Measurements from ENCODE around the gene KLHL33.

The KLHL33 gene

GRCh38 chr14:20421267-20421666 is 14.7 kb downstream of the KLHL33 start:
- no peak for DNase-seq (ENCODE audit: low read depth)
- TF ChIP-seq, protein P1, sequence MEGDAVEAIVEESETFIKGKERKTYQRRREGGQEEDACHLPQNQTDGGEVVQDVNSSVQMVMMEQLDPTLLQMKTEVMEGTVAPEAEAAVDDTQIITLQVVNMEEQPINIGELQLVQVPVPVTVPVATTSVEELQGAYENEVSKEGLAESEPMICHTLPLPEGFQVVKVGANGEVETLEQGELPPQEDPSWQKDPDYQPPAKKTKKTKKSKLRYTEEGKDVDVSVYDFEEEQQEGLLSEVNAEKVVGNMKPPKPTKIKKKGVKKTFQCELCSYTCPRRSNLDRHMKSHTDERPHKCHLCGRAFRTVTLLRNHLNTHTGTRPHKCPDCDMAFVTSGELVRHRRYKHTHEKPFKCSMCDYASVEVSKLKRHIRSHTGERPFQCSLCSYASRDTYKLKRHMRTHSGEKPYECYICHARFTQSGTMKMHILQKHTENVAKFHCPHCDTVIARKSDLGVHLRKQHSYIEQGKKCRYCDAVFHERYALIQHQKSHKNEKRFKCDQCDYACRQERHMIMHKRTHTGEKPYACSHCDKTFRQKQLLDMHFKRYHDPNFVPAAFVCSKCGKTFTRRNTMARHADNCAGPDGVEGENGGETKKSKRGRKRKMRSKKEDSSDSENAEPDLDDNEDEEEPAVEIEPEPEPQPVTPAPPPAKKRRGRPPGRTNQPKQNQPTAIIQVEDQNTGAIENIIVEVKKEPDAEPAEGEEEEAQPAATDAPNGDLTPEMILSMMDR (conservative IDR thresholded peaks at IDR 0.05; ENCODE audit: low read length), result no peak

DNA sequence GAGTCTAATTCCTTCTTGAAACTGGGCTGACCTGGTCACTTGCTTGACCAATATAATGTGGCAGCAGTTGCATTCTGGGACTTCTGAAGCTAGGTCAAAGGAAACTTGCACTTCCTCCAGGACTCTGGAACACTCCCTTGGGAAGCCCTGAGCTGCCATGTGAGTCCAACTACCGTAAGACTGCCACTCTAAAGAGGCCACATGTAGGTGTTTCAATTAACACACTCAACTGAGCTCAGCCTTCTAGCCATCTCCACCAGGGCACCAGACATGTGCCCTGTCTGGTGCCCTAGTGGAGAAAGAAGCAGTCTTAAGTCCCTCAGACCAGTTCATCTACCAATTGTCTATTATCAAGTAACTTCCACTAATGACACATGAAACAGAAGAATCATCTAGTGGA is 16.5 kb downstream of the KLHL33 start:
- no peak for DNase-seq (ENCODE audit: low read depth)
- no peak overlapping the region for H3K4me3 ChIP-seq (ENCODE audit: low read length)
- TF ChIP-seq, protein P1 (conservative IDR thresholded peaks at IDR 0.05; ENCODE audit: low read length), result no peak

More at GRCh38 chr14:20421267-20421666, 14.7 kb downstream of the KLHL33 start:
- no peak overlapping the region for H3K4me3 ChIP-seq (ENCODE audit: low read length)

DNA sequence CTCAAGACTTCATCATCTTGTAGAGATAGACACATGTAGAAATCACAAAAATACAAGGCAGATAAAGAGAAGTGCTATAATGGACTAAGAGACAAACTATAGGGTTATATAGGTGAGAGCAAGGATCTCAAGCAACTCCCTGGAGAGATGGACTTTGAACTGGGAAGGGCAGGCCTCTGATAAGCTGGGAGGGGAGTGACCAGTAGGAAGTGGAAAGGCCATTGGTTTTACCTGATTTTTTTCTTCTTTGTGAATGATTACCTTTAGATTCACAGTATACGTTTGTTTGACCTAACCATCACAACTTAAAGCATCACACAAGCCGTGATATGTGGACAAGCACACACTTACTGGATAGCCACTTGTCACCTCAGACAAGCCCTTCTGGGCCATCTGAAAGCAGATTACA is 17.5 kb downstream of the KLHL33 start:
- no peak for DNase-seq (ENCODE audit: low read depth)
- no peak overlapping the region for H3K4me3 ChIP-seq (ENCODE audit: low read length)
- TF ChIP-seq, protein P1 (conservative IDR thresholded peaks at IDR 0.05; ENCODE audit: low read length), result no peak

DNA sequence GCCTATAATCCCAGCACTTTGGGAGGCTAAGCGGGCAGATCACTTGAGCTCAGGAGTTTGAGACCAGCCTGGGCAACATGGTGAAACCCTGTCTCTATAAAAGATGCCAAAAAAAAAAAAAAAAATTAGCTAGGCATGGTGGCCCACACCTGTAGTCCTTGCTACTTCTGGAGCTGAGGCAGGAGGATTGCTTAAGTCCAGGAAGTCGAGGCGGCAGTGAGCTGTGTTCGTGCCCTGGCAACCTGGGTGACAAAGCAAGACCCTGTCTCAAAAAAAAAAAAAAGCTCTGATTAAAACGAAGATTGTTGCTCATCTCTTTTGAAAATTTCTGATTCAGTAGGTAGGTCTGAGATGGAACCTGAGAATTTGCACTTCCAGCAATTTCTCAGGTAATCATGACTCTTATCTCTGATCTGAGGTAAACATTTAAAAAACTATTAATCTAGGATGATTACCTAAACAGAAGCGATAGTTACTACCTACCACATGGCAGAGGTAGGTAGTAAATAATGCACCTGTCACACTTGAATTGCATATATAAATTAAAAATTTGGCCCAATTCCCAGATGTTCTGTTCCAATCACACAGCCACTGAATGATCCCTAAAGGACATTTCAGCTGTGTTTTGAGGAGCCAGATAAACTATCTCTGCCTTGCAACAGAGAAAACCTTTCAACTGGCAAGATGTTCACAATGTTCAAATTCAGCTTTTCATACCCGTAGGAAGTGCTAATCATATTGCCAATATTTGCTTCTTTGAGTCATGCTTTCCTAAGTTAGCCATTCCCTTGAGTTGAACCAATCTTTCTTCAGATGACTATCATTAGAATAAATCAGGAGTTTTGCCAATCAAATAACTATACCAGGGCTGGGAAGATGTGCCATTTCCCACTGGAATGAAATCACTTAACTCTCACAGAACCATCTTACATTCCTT is 18.4 kb downstream of the KLHL33 start:
- no peak for DNase-seq (ENCODE audit: low read depth)
- no peak overlapping the region for H3K4me3 ChIP-seq (ENCODE audit: low read length)
- TF ChIP-seq, protein P1 (conservative IDR thresholded peaks at IDR 0.05; ENCODE audit: low read length), result no peak

- no peak for DNase-seq (ENCODE audit: low read depth)
- TF ChIP-seq, protein P1 (conservative IDR thresholded peaks at IDR 0.05; ENCODE audit: low read length), result no peak
- H3K4me3 ChIP-seq (ENCODE audit: low read length), result no peak overlapping the region
These were observed 19.7 kb downstream of the KLHL33 start for GRCh38 chr14:20416223-20416622.

DNA sequence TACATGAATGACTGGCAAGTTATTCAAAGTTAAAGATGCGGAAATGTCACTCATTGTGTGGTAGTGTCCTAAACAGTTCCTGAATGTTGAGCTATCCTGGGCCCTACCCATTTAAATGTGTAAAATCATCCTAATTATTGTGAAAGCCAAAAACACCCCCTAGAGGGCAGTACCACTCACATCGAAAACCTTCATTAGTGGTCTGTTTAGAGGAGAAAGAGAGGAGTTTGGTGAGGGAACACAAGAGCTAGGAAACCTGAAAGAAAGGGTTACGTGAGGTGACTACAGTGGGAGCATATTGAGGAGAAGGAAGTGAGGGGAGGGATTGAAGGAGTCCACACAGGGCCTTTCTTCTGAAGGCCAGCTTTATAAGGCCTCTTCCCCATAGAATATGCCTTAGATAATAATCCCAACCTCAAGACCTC is 20.2 kb downstream of the KLHL33 start:
- TF ChIP-seq, protein P1 (conservative IDR thresholded peaks at IDR 0.05; ENCODE audit: low read length), result peak; percentile 80
- peak; percentile 58 for DNase-seq (ENCODE audit: low read depth)
- no peak overlapping the region for H3K4me3 ChIP-seq (ENCODE audit: low read length)

GRCh38 chr14:20413744-20414082 is 22.3 kb downstream of the KLHL33 start:
- TF ChIP-seq, protein P1 (conservative IDR thresholded peaks at IDR 0.05; ENCODE audit: low read length), result no peak
- no peak for DNase-seq (ENCODE audit: low read depth)
- peak overlapping the region; percentile 96 for H3K4me3 ChIP-seq (ENCODE audit: low read length)

Measured in AG10803 (cell line).